Endothelial cell of umbilical vein (primary cell): ENCODE data around the gene DGKG. TPM values are rescaled to one million over a fixed set of nuclear protein-coding genes. Genes with fewer than 3 reads are reported as not detected.

ENCODE experiments used
- BruUV-seq: library from RNA; stranded (reverse); fragments of 400-500 nt; replicated peaks from 2 replicates; lab custom pipeline; 2021; lab: Mats Ljungman, UMichigan
- CTCF ChIA-PET: fragments of 300-600, 350-600 bp; sonication (Branson Sonifier 250); formaldehyde crosslinking; loops from one replicate; lab custom pipeline; 2021; ENCODE audit warnings: antibody characterized with exemption, inconsistent platforms; lab: Charles Lee
- POLR2A ChIA-PET: fragments of 300-600, 350-600 bp; sonication (Branson Sonifier 250); formaldehyde crosslinking; loops from one replicate; lab custom pipeline; 2021; ENCODE audit warnings: antibody characterized with exemption, inconsistent platforms; lab: Charles Lee
- DNase-seq: peaks from one replicate; pipeline ENCODE4 v3.0.0-alpha.2; 2011; ENCODE audit warnings: low read depth, low spot score
- FAIRE-seq: peaks from 2 replicates; lab custom pipeline; 2011; peaks lifted over from hg19 to GRCh38; lab: Jason Lieb, UNC
- H2AFZ ChIP-seq: 2 replicates; pipeline ENCODE4 v1.6.0; 2012; ENCODE audit warnings: low read depth, low read length, control low read depth, inconsistent platforms
- H3K27ac ChIP-seq: 2 replicates; pipeline ENCODE4 v1.5.1; 2011; ENCODE audit warnings: low read depth, mild to moderate bottlenecking, control low read depth, low read length, moderate library complexity; ENCODE audit not compliant: insufficient read depth
- H3K27me3 ChIP-seq, 2 experiments: 2 replicates each; pipeline versions ENCODE4 v1.6.0 to v1.6.1; 2011; ENCODE audit warnings: low read length in 2 of 2, mixed read lengths in 1 of 2; ENCODE audit not compliant: control insufficient read depth in 2 of 2, insufficient read depth in 2 of 2
- H3K36me3 ChIP-seq, 2 experiments: 2 replicates in 1 of 2; 3 replicates in 1 of 2; pipeline ENCODE4 v1.5.1; 2011; ENCODE audit warnings: low read length in 2 of 2, mild to moderate bottlenecking in 1 of 2, moderate library complexity in 1 of 2; ENCODE audit not compliant: control insufficient read depth in 2 of 2, insufficient read depth in 2 of 2; ENCODE audit errors: extremely low read depth in 1 of 2
- H3K4me1 ChIP-seq: 3 replicates; pipeline ENCODE4 v1.5.1; 2011; ENCODE audit warnings: mild to moderate bottlenecking, low read length; ENCODE audit not compliant: control insufficient read depth, insufficient read depth; ENCODE audit errors: extremely low read depth
- H3K4me2 ChIP-seq: 2 replicates; pipeline ENCODE4 v1.6.1; 2011; ENCODE audit warnings: low read length, control low read depth, mixed read lengths; ENCODE audit not compliant: insufficient read depth
- H3K4me3 ChIP-seq, 3 experiments: fragments of 200-600 bp in 1 of 3; sonication (generic), shearing (Covaris generic) in 1 of 3; replicated peaks in 1 of 3; 2 replicates each; pipeline ENCODE4 v1.5.1; 2011 to 2016; ENCODE audit warnings: control low read depth in 3 of 3, low read length in 3 of 3, mild to moderate bottlenecking in 2 of 3, inconsistent platforms in 1 of 3, low read depth in 1 of 3, moderate library complexity in 1 of 3; ENCODE audit not compliant: insufficient read depth in 1 of 3
- H3K79me2 ChIP-seq: 2 replicates; pipeline ENCODE4 v1.6.0; 2012; ENCODE audit warnings: low read length, inconsistent platforms; ENCODE audit not compliant: control insufficient read depth, insufficient read depth
- H3K9ac ChIP-seq: replicated peaks from 2 replicates; pipeline ENCODE3; 2011; ENCODE audit warnings: low read length, control low read depth; ENCODE audit not compliant: insufficient read depth; ENCODE audit errors: extremely low read depth
- H3K9me1 ChIP-seq: replicated peaks from 3 replicates; pipeline ENCODE4 v1.6.0; 2011; ENCODE audit warnings: mild to moderate bottlenecking, low read length; ENCODE audit not compliant: control insufficient read depth, insufficient read depth; ENCODE audit errors: extremely low read depth
- H3K9me3 ChIP-seq: replicated peaks from 2 replicates; pipeline ENCODE4 v1.5.1; 2012; ENCODE audit warnings: low read length, inconsistent platforms; ENCODE audit not compliant: control insufficient read depth, insufficient read depth
- H4K20me1 ChIP-seq: replicated peaks from 2 replicates; pipeline ENCODE3; 2011; ENCODE audit warnings: mild to moderate bottlenecking, low read length; ENCODE audit not compliant: control insufficient read depth, insufficient read depth; ENCODE audit errors: extremely low read depth
- EZH2 ChIP-seq: IDR thresholded peaks from 2 replicates; pipeline ENCODE4 v1.6.1; 2012; ENCODE audit warnings: borderline replicate concordance, low read depth, mild to moderate bottlenecking, moderate library complexity, low read length, inconsistent platforms; ENCODE audit not compliant: severe bottlenecking
- FOS ChIP-seq: IDR thresholded peaks from 2 replicates; pipeline ENCODE4 v1.6.1; 2011; ENCODE audit warnings: mild to moderate bottlenecking, low read length, moderate library complexity, borderline replicate concordance; ENCODE audit not compliant: insufficient read depth
- GATA2 ChIP-seq: IDR thresholded peaks from 2 replicates; pipeline ENCODE4 v1.7.0; 2011; ENCODE audit warnings: low read depth, mild to moderate bottlenecking, moderate library complexity, mixed read lengths, low read length; ENCODE audit not compliant: insufficient read length, insufficient read depth
- JUN ChIP-seq: IDR thresholded peaks from 2 replicates; pipeline ENCODE4 v1.6.1; 2011; ENCODE audit warnings: borderline replicate concordance, low read depth; ENCODE audit not compliant: insufficient read length, insufficient read depth
- MAX ChIP-seq: IDR thresholded peaks from 2 replicates; pipeline ENCODE4 v1.6.1; 2011; ENCODE audit not compliant: insufficient read depth, insufficient read length
- MYC ChIP-seq: IDR thresholded peaks from one replicate; pipeline ENCODE4 v1.6.1; 2011; ENCODE audit warnings: mild to moderate bottlenecking, low read depth, low read length
- POLR2A ChIP-seq: IDR thresholded peaks from 2 replicates; pipeline ENCODE4 v1.6.1; 2012; ENCODE audit warnings: low read depth, mild to moderate bottlenecking, control low read depth, low read length
- POLR2AphosphoS5 ChIP-seq: IDR thresholded peaks from 2 replicates; pipeline ENCODE4 v1.6.1; 2012; ENCODE audit warnings: low read depth, mild to moderate bottlenecking, control low read depth, low read length, moderate library complexity; ENCODE audit not compliant: insufficient read depth
- dilution Hi-C: fragments of 300-500 bp; cut with MboI; formaldehyde crosslinking; loops from one replicate; pipeline ENCODE4 v1.15.0; 2019; ENCODE audit warnings: low sequenced_read_pairs; ENCODE audit not compliant: extremely low pct_ligation_motif_present
- intact Hi-C: fragments of 100-400 bp; cut with micrococcal nuclease; formaldehyde crosslinking; loops from one replicate; pipeline ENCODE4 v1.10.0; 2022
- polyA plus RNA-seq, 4 experiments: library from polyadenylated mRNA; depleted of rRNA in 3 of 4; stranded (reverse) in 3 of 4; unstranded in 1 of 4; fragments of >200 nt; gene quantifications; 2 replicates each; pipeline versions ENCODE4 v1.2.1 to v1.2.3, GENCODE V29; 2011 to 2012; ENCODE audit warnings: missing spikeins in 1 of 4
- total RNA-seq: library from RNA; stranded (reverse); gene quantifications from 2 replicates; pipeline ENCODE4 v1.2.3, GENCODE V29; 2021
- TF ChIP-seq, protein P1 (sequence below), 2 donors: IDR thresholded peaks; 1 replicate in 1 of 2; 2 replicates in 1 of 2; pipeline ENCODE4 v1.5.1; 2011; ENCODE audit warnings: low read length in 2 of 2, mild to moderate bottlenecking in 2 of 2, moderate library complexity in 2 of 2, control low read depth in 1 of 2, inconsistent platforms in 1 of 2, low read depth in 1 of 2; ENCODE audit not compliant: insufficient read depth in 1 of 2; ENCODE audit errors: extremely low read depth in 1 of 2

DGKG gene
- total and polyA plus RNA-seq, 2 donors (not counting 3 experiments of a cell fraction or from before 2014, with no cell fraction given) = not detected

DNA sequence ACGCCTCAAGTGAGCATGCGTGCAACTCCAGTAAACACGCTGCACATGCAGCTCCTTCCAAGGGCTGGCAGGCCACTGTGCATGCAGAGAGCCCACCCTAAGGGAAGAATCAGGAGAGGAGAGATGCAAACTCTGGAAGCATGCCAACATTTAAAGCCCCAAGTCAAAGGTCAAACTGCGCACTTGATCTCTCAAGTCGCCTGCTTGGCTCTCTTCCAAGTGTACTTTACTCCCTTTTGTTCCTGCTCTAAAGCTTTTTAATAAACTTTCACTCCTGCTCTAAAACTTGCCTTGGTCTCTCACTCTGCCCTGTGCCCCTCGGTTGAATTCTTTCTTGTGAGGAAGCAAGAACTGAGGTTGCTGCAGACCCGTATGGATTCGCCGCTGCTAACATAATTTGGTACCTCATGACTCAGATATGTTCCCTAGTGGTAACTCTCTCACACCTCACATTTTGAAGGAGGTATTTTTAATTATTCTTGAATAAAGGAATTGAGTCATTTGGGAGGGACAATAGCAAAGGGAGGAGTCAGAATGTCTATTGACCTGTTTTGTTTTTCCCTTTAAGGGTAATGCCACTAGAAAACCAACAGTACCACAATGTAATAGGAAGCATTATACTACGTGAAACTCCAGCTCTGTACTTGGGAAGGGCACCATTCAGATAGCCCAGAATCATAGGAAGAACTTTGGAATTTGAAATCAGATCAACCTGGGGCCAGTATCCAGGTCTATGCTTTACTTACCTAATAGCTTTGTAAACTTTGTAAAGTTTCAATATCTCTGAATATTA is 19.6 kb upstream of the DGKG start:
- CTCF ChIA-PET = no interaction called here
- no TSS peak for BruUV-seq

More for the DNA sequence above, 19.6 kb upstream of the DGKG start:
- H3K9ac ChIP-seq = no peak overlapping the region
- H3K9me1 ChIP-seq = no peaks in the 10 kb centered on the region
- H3K9me3 ChIP-seq = no peaks in the 10 kb centered on the region
- no peaks in the 10 kb centered on the region for H3K27me3 ChIP-seq
- no peaks in the 10 kb centered on the region for H4K20me1 ChIP-seq
- H3K4me1 ChIP-seq = no peaks in the 10 kb centered on the region
- dilution Hi-C loops (no loop called here), intact Hi-C loops (no loop called here)
- no peak overlapping the region for H2AFZ ChIP-seq
- FAIRE-seq (no peak), DNase-seq (no peak)
- POLR2A ChIA-PET = no interaction called here
- no peak for TF ChIP-seq GATA2
- TF ChIP-seq POLR2AphosphoS5 = no peak
- TF ChIP-seq POLR2A = no peak
- TF ChIP-seq, protein P1, sequence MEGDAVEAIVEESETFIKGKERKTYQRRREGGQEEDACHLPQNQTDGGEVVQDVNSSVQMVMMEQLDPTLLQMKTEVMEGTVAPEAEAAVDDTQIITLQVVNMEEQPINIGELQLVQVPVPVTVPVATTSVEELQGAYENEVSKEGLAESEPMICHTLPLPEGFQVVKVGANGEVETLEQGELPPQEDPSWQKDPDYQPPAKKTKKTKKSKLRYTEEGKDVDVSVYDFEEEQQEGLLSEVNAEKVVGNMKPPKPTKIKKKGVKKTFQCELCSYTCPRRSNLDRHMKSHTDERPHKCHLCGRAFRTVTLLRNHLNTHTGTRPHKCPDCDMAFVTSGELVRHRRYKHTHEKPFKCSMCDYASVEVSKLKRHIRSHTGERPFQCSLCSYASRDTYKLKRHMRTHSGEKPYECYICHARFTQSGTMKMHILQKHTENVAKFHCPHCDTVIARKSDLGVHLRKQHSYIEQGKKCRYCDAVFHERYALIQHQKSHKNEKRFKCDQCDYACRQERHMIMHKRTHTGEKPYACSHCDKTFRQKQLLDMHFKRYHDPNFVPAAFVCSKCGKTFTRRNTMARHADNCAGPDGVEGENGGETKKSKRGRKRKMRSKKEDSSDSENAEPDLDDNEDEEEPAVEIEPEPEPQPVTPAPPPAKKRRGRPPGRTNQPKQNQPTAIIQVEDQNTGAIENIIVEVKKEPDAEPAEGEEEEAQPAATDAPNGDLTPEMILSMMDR (IDR thresholded peaks at IDR 0.05; ENCODE audit: extremely low read depth in 1 of 2, insufficient read depth in 1 of 2, low read depth in 1 of 2, low read length in 2 of 2) = no peak
- no peak for TF ChIP-seq MAX
- TF ChIP-seq EZH2 = no peak
- TF ChIP-seq JUN = no peak
- TF ChIP-seq MYC = no peak
- no peak for TF ChIP-seq FOS
- no peak overlapping the region for H3K4me3 ChIP-seq
- no peaks in the 10 kb centered on the region for H3K36me3 ChIP-seq
- H3K79me2 ChIP-seq = no peaks in the 10 kb centered on the region
- H3K4me2 ChIP-seq = no peak overlapping the region
- H3K27ac ChIP-seq = no peak overlapping the region
